Naive thymus-derived CD4-positive, alpha-beta T cell (primary cell): Measurements from ENCODE around the gene SIL1. TPM values are rescaled to one million over a fixed set of nuclear protein-coding genes. Genes with fewer than 3 reads are reported as not detected.

Source experiments
- ATAC-seq: fragments of 150-1000 bp; cut with Tn5 transposase; 2 replicates; pipeline ENCODE4 v1.10.0; 2021; ENCODE audit warnings: mild to moderate bottlenecking, moderate library complexity
- CTCF ChIA-PET: fragments of 350-600 bp; sonication (Branson Sonifier 250); formaldehyde crosslinking; loops from one replicate; lab custom pipeline; 2021; ENCODE audit warnings: antibody characterized with exemption; lab: Charles Lee
- POLR2A ChIA-PET: fragments of 350-600 bp; sonication (Branson Sonifier 250); formaldehyde crosslinking; loops from one replicate; lab custom pipeline; 2021; ENCODE audit warnings: antibody characterized with exemption, inconsistent platforms; lab: Charles Lee
- DNase-seq, 9 donors: peaks; one replicate each; pipeline versions ENCODE4 v3.0.0 to v3.0.0-alpha.2; 2020 to 2022; ENCODE audit warnings: mixed read lengths in 1 of 9
- H3K27ac ChIP-seq: one replicate; pipeline ENCODE4 v1.7.0; 2013; ENCODE audit warnings: mild to moderate bottlenecking, low read depth, low read length, moderate library complexity
- H3K27me3 ChIP-seq, 2 donors: one replicate each; pipeline ENCODE4 v1.7.0; 2013; ENCODE audit warnings: low read length in 2 of 2, mild to moderate bottlenecking in 2 of 2, moderate library complexity in 2 of 2; ENCODE audit not compliant: control insufficient read depth in 2 of 2, insufficient read depth in 2 of 2
- H3K36me3 ChIP-seq, 3 experiments: 1 replicate in 2 of 3; 2 replicates in 1 of 3; pipeline ENCODE4 v1.7.0; 2013; ENCODE audit warnings: low read length in 3 of 3, mild to moderate bottlenecking in 3 of 3, moderate library complexity in 1 of 3; ENCODE audit not compliant: insufficient read depth in 3 of 3, control insufficient read depth in 2 of 3
- H3K4me1 ChIP-seq, 2 donors: one replicate each; pipeline ENCODE4 v1.7.0; 2013; ENCODE audit warnings: low read length in 2 of 2, mild to moderate bottlenecking in 2 of 2, moderate library complexity in 1 of 2; ENCODE audit not compliant: control insufficient read depth in 2 of 2, insufficient read depth in 2 of 2
- H3K4me3 ChIP-seq: 2 replicates; pipeline ENCODE4 v1.7.0; 2013; ENCODE audit warnings: mild to moderate bottlenecking, low read length
- H3K9me3 ChIP-seq, 3 experiments: 1 replicate in 2 of 3; 2 replicates in 1 of 3; pipeline ENCODE4 v1.7.0; 2013; ENCODE audit warnings: low read length in 3 of 3; ENCODE audit not compliant: control insufficient read depth in 2 of 3
- H3K27ac Mint-ChIP-seq, 9 donors: one replicate each; pipeline ENCODE4 v1.8.0; 2020 to 2022; ENCODE audit warnings: mixed read lengths in 9 of 9, mild to moderate bottlenecking in 8 of 9, moderate library complexity in 5 of 9, inconsistent platforms in 2 of 9
- H3K27me3 Mint-ChIP-seq, 5 donors: one replicate each; pipeline ENCODE4 v1.8.0; 2021 to 2022; ENCODE audit warnings: mixed read lengths in 5 of 5, mild to moderate bottlenecking in 1 of 5
- H3K36me3 Mint-ChIP-seq, 5 donors: one replicate each; pipeline ENCODE4 v1.8.0; 2020 to 2022; ENCODE audit warnings: mixed read lengths in 5 of 5, mild to moderate bottlenecking in 3 of 5, inconsistent platforms in 1 of 5
- H3K4me1 Mint-ChIP-seq, 7 donors: one replicate each; pipeline ENCODE4 v1.8.0; 2020 to 2022; ENCODE audit warnings: mixed read lengths in 7 of 7, mild to moderate bottlenecking in 3 of 7, inconsistent platforms in 1 of 7
- H3K4me3 Mint-ChIP-seq, 10 donors: one replicate each; pipeline ENCODE4 v1.8.0; 2020 to 2022; ENCODE audit warnings: mild to moderate bottlenecking in 10 of 10, mixed read lengths in 10 of 10, moderate library complexity in 6 of 10, inconsistent platforms in 2 of 10
- H3K9me3 Mint-ChIP-seq, 11 donors: one replicate each; pipeline ENCODE4 v1.8.0; 2020 to 2022; ENCODE audit warnings: mixed read lengths in 11 of 11, mild to moderate bottlenecking in 4 of 11, inconsistent platforms in 1 of 11, moderate library complexity in 1 of 11
- intact Hi-C, 2 donors: fragments of 100-400 bp; cut with micrococcal nuclease; formaldehyde crosslinking; loops; one replicate each; pipeline ENCODE4 v1.15.1; 2023
- polyA plus RNA-seq, 2 donors: library from polyadenylated mRNA; unstranded; fragments of 300-500 nt; fragmentation: Illumina TruSeq; gene quantifications; one replicate each; pipeline ENCODE4 v1.2.3, GENCODE V29; 2021
- total RNA-seq, 6 experiments: library from RNA in 5 of 6; stranded (reverse) in 5 of 6; gene quantifications; 1 replicate in 5 of 6; 2 replicates in 1 of 6; pipeline ENCODE4 v1.2.3 and lab custom pipeline; 2021 to 2026

The SIL1 gene
- total and polyA plus RNA-seq, 7 experiments from 2014 or later = 10.6 to 27.1 (median 17.9) TPM

DNA sequence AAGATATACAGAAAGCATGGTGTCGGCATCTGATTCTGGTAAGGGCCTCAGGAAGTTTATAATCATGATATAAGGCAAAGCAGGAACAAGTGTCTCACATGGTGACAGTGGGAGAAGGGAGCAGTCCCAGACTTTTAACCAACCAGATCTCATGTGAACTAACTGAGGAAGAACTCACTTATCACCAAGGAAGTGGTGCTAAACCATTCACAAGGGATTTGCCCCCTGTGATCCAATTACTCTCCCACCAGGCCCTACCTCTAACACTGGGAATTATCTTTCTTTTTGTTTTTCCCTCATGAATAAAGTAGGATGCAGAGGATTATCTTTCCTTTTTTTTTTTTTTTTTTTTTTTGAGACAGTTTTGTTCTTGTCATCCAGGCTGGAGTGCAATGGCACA, 199.6 kb downstream of the SIL1 start:
- intact Hi-C loops = no loop called here
- no peaks in the 10 kb centered on the region for H3K36me3 ChIP-seq
- H3K4me3 ChIP-seq = no peak overlapping the region
- peaks cover 3 to 26% (median 7%) of the 10 kb centered on the region in 11 donors for H3K9me3 Mint-ChIP-seq
- no peak overlapping the region for H3K27ac Mint-ChIP-seq
- H3K9me3 ChIP-seq = peaks cover 0 to 3% (median 0%) of the 10 kb centered on the region in 3 experiments
- no peaks in the 10 kb centered on the region for H3K27me3 Mint-ChIP-seq
- H3K4me1 ChIP-seq = no peaks in the 10 kb centered on the region
- ATAC-seq (no peak), DNase-seq (no peak)
- peaks cover 0 to 1% (median 0%) of the 10 kb centered on the region in 7 donors for H3K4me1 Mint-ChIP-seq
- no peaks in the 10 kb centered on the region for H3K27me3 ChIP-seq
- peaks cover 2 to 47% (median 30%) of the 10 kb centered on the region in 5 donors for H3K36me3 Mint-ChIP-seq
- no peak overlapping the region for H3K4me3 Mint-ChIP-seq
- H3K27ac ChIP-seq = no peak overlapping the region
- POLR2A ChIA-PET = no interaction called here
- CTCF ChIA-PET = no interaction called here

DNA sequence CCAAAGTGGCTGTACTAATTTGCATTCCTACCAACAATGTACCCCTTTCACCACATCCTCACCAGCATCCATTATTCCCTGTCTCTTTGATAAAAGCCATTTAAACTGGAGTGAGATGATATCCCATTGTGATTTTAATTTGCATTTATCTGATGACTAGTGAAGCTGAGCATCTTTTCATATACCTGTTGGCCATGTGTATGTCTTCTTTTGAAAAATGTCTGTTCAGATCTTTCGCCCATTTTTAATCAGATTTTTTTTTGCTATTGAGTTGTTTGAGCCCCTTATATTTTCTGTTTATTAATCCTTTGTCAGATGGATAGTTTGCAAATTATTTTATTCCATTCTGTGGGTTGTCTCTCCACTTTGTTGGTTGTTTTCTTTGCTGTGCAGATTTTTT, 202.0 kb downstream of the SIL1 start:
- POLR2A ChIA-PET = no interaction called here
- Mint-ChIP-seq H3K27me3 (no peaks in the 10 kb centered on the region), H3K9me3 (peaks cover 3 to 26% (median 7%) of the 10 kb centered on the region in 11 donors), H3K4me1 (peaks cover 0 to 1% (median 0%) of the 10 kb centered on the region in 7 donors), H3K36me3 (peaks cover 0 to 48% (median 21%) of the 10 kb centered on the region in 5 donors), H3K4me3 (no peak overlapping the region), H3K27ac (no peak overlapping the region)
- DNase-seq (no peak), ATAC-seq (no peak)
- Histone ChIP-seq H3K9me3 (peaks cover 0 to 3% (median 0%) of the 10 kb centered on the region in 3 experiments), H3K4me1 (no peaks in the 10 kb centered on the region), H3K36me3 (no peaks in the 10 kb centered on the region), H3K27ac (no peak overlapping the region), H3K27me3 (no peaks in the 10 kb centered on the region), H3K4me3 (no peak overlapping the region)
- CTCF ChIA-PET = no interaction called here
- intact Hi-C loops = no loop called here

DNA sequence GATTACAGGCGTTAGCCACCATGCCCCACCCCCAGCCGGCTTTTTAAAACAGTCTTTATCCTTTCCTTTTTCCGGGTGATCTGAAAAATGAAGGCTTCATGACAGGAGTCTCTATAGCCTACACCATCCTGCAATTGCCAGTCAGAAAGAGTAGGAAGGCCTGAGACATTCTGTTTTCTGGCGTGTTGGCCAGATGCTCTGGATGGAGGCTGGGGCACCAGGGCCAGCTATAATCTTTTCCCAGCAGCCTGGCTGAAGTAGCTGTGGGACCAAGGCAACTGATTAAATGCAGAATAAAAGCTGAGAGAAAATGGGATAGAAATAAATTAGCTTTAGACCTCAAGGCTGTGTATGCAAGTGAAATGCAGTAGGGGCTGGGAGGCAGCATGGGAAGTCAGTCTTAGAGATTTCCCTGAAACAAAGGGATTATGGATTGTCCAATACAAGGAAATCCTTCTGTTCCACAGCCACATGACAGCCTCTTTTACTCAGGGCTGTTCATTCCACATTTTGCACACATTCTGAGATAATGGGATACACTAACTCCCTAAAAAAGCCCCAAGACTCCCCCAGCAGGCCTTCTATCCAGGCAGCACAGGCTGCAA, 207.1 kb downstream of the SIL1 start:
- peaks cover 0 to 3% (median 0%) of the 10 kb centered on the region in 7 donors for H3K4me1 Mint-ChIP-seq
- H3K4me3 ChIP-seq = no peak overlapping the region
- no peak for DNase-seq
- ATAC-seq = no peak
- no peak overlapping the region for H3K27ac Mint-ChIP-seq
- H3K4me1 ChIP-seq = no peaks in the 10 kb centered on the region
- ChIA-PET POLR2A (no interaction called here), CTCF (no interaction called here)
- intact Hi-C loops = no loop called here
- H3K9me3 ChIP-seq = no peaks in the 10 kb centered on the region
- H3K27me3 ChIP-seq = no peaks in the 10 kb centered on the region
- H3K27ac ChIP-seq = no peak overlapping the region
- peaks cover 0 to 4% (median 1%) of the 10 kb centered on the region in 11 donors for H3K9me3 Mint-ChIP-seq
- no peak overlapping the region for H3K4me3 Mint-ChIP-seq
- H3K36me3 Mint-ChIP-seq = peaks cover 0 to 27% (median 3%) of the 10 kb centered on the region in 5 donors
- no peaks in the 10 kb centered on the region for H3K27me3 Mint-ChIP-seq
- no peaks in the 10 kb centered on the region for H3K36me3 ChIP-seq

DNA sequence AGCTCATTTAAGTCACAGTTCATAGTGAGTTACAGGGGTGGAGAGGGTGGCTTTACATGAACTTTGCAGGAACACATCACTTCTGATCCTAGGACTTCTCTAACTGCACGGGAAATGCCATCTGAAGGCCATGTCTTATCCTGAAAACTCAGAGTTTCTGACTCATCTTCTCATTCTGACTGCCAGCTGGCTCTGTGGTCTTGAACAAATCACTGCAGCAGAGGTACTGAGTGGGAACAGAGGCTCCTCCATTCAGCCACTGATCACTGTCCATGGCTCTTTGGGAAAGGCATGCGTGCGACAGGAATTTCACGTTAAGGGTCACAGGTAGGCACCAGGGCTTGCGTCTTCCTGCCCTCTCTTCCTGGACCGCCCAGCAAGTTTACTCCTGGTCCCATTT, 208.4 kb downstream of the SIL1 start:
- Mint-ChIP-seq H3K4me3 (no peak overlapping the region), H3K4me1 (peaks cover 0 to 6% (median under 1%) of the 10 kb centered on the region in 7 donors), H3K27me3 (no peaks in the 10 kb centered on the region), H3K27ac (no peak overlapping the region), H3K9me3 (no peaks in the 10 kb centered on the region), H3K36me3 (peaks cover 0 to 20% (median 0%) of the 10 kb centered on the region in 5 donors)
- no peaks in the 10 kb centered on the region for H3K9me3 ChIP-seq
- no peak overlapping the region for H3K4me3 ChIP-seq
- no peaks in the 10 kb centered on the region for H3K27me3 ChIP-seq
- ATAC-seq (no peak), DNase-seq (no peak)
- ChIA-PET POLR2A (no interaction called here), CTCF (no interaction called here)
- intact Hi-C loops = no loop called here
- no peaks in the 10 kb centered on the region for H3K36me3 ChIP-seq
- no peak overlapping the region for H3K27ac ChIP-seq
- no peaks in the 10 kb centered on the region for H3K4me1 ChIP-seq

DNA sequence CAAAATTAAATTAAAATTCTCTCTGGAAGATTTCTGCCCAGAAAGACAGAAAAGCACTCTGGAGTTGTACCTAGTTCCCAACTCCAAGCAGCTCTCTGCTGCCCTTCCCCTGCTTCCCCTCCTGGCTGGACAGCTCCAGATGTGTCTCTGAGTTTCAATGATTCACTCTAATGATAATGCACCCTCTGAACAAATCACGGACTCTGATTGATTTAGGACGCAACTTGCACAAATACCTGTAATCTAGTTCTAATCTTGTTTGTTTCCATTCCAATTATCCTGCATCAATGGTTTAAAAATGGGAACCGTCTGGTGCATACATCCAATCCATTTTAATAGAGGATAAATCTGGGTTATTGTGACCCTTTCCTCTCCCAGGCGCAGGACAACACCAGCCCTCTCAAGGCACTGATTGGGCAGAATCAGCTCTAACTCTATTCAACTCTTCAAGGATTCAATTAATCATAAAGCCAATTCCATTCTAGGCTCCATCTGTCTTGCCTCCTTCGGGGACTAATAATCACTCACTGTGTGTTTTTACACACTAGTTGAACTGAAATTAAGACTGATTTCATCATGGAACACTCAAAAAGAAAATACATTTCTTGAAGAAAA, 211.9 kb downstream of the SIL1 start:
- Mint-ChIP-seq H3K27ac (no peak overlapping the region), H3K36me3 (peaks cover 0 to 15% (median 4%) of the 10 kb centered on the region in 5 donors), H3K4me1 (peaks cover 8 to 28% (median 21%) of the 10 kb centered on the region in 7 donors), H3K27me3 (no peaks in the 10 kb centered on the region), H3K4me3 (no peak overlapping the region), H3K9me3 (no peaks in the 10 kb centered on the region)
- Histone ChIP-seq H3K27me3 (no peaks in the 10 kb centered on the region), H3K4me3 (no peak overlapping the region), H3K4me1 (peaks cover 9 to 12% of the 10 kb centered on the region in 2 donors), H3K9me3 (no peaks in the 10 kb centered on the region), H3K27ac (no peak overlapping the region), H3K36me3 (no peaks in the 10 kb centered on the region)
- ChIA-PET CTCF (no interaction called here), POLR2A (no interaction called here)
- ATAC-seq (no peak), DNase-seq (no peak)
- intact Hi-C loops = no loop called here

DNA sequence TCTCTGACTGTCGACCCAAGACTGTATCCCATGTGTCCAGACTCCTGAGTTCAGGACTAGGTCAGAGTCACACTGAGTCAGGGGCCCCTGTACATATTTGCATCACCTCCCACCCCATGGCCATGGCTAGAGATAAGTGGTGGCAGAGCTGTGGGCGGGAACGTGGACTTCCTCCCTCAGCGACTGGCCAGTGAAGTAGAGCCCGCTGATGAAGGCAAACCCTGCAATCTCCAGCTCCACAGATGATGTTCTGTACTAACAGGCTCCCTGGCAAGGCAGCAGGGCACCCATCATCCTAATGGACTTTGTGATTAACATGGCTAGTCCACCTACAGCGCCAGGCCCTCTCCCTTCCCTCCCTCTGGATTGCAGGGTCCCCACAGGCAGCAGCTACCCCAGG, 212.5 kb downstream of the SIL1 start:
- POLR2A ChIA-PET = no interaction called here
- no peak overlapping the region for H3K4me3 ChIP-seq

DNA sequence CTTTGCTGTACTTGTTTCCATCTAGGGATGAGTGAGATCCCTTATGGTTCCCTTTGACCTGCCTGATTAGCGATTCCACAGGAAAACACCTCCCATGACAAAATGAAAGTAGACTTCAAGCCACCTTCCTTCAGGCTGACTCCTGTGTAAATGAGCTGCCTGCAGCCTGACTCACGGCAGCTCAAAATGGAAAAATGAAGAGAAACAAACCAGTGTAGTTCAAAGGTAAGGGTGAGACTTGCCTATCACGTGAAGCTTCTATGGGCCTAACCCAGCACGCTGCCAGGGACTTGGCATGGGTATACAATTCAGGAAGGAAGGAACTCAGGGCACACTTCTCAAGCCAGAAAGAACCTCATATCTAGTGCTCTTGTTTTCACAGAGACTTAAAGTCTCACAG, 212.9 kb downstream of the SIL1 start:
- no peaks in the 10 kb centered on the region for H3K27me3 Mint-ChIP-seq
- DNase-seq = no peak
- H3K36me3 Mint-ChIP-seq = peaks cover 0 to 15% (median 4%) of the 10 kb centered on the region in 5 donors
- Histone ChIP-seq H3K4me3 (no peak overlapping the region), H3K4me1 (peaks cover 18 to 22% of the 10 kb centered on the region in 2 donors), H3K27me3 (no peaks in the 10 kb centered on the region), H3K36me3 (no peaks in the 10 kb centered on the region), H3K27ac (no peak overlapping the region), H3K9me3 (no peaks in the 10 kb centered on the region)
- H3K4me3 Mint-ChIP-seq = no peak overlapping the region
- peak overlapping the region in 1 of 9 donors; percentile 12 for H3K27ac Mint-ChIP-seq
- ChIA-PET CTCF (no interaction called here), POLR2A (no interaction called here)
- intact Hi-C loops = no loop called here
- H3K9me3 Mint-ChIP-seq = no peaks in the 10 kb centered on the region
- ATAC-seq = no peak
- peaks cover 17 to 39% (median 30%) of the 10 kb centered on the region in 7 donors for H3K4me1 Mint-ChIP-seq

More for the DNA sequence above, 212.5 kb downstream of the SIL1 start:
- Mint-ChIP-seq H3K4me1 (peaks cover 14 to 35% (median 26%) of the 10 kb centered on the region in 7 donors), H3K36me3 (peaks cover 0 to 15% (median 4%) of the 10 kb centered on the region in 5 donors), H3K4me3 (no peak overlapping the region), H3K27ac (no peak overlapping the region), H3K27me3 (no peaks in the 10 kb centered on the region), H3K9me3 (no peaks in the 10 kb centered on the region)
- Histone ChIP-seq H3K9me3 (no peaks in the 10 kb centered on the region), H3K36me3 (no peaks in the 10 kb centered on the region), H3K27ac (no peak overlapping the region), H3K27me3 (no peaks in the 10 kb centered on the region), H3K4me1 (peaks cover 13 to 18% of the 10 kb centered on the region in 2 donors)
- intact Hi-C loops = no loop called here
- no peak for ATAC-seq
- CTCF ChIA-PET = no interaction called here
- DNase-seq = no peak
